Bronchial epithelial cell (primary cell): ENCODE measurements around the gene RAB28. TPM values are rescaled to one million over a fixed set of nuclear protein-coding genes. Genes with fewer than 3 reads are reported as not detected.

Experiments
- DNase-seq: peaks from one replicate; pipeline ENCODE4 v3.0.0-alpha.2; 2010; ENCODE audit warnings: low read depth
- FAIRE-seq: peaks from 2 replicates; lab custom pipeline; 2011; peaks lifted over from hg19 to GRCh38; lab: Jason Lieb, UNC
- H3K27me3 ChIP-seq: 2 replicates; pipeline ENCODE4 v1.5.1; 2011; ENCODE audit warnings: low read length; ENCODE audit not compliant: control insufficient read depth, insufficient read depth
- H3K36me3 ChIP-seq: 2 replicates; pipeline ENCODE4 v1.5.1; 2011; ENCODE audit warnings: low read length; ENCODE audit not compliant: control insufficient read depth, insufficient read depth
- H3K4me3 ChIP-seq: 2 replicates; pipeline ENCODE4 v1.5.1; 2011; ENCODE audit warnings: mild to moderate bottlenecking, low read depth, low read length, control low read depth
- total RNA-seq: library from RNA; depleted of rRNA; stranded (reverse); fragments of >200 nt; gene quantifications from 2 replicates; pipeline ENCODE4 v1.2.1, GENCODE V29; 2014
- TF ChIP-seq, protein P1 (sequence below): IDR thresholded peaks from 2 replicates; pipeline ENCODE4 v1.5.1; 2011; ENCODE audit warnings: mild to moderate bottlenecking, moderate library complexity, low read length, control low read depth, inconsistent platforms; ENCODE audit not compliant: insufficient read depth, severe bottlenecking

RAB28 gene
- total RNA-seq, 1 donor from 2014 or later = 14.0 TPM

DNA sequence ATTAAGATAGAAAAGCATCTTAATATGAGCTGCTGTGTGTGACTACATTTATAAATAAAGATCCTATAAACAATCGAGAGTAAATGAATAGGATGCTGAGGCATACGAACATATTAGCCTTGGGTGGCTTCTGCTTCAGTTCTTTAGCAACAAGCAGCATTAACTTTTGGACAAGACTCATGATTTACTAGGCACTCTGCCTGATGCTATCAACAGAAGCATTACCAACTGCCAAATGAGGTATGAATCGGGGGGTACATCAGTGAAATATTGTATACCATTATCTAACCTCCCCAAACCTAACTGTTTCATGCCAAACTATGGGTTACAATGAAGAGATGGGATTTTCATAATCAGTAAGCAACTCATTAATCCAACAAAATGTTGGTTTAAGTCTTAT lies 113.1 kb downstream of the RAB28 start:
- TF ChIP-seq, protein P1, sequence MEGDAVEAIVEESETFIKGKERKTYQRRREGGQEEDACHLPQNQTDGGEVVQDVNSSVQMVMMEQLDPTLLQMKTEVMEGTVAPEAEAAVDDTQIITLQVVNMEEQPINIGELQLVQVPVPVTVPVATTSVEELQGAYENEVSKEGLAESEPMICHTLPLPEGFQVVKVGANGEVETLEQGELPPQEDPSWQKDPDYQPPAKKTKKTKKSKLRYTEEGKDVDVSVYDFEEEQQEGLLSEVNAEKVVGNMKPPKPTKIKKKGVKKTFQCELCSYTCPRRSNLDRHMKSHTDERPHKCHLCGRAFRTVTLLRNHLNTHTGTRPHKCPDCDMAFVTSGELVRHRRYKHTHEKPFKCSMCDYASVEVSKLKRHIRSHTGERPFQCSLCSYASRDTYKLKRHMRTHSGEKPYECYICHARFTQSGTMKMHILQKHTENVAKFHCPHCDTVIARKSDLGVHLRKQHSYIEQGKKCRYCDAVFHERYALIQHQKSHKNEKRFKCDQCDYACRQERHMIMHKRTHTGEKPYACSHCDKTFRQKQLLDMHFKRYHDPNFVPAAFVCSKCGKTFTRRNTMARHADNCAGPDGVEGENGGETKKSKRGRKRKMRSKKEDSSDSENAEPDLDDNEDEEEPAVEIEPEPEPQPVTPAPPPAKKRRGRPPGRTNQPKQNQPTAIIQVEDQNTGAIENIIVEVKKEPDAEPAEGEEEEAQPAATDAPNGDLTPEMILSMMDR = no peak
- no peak for FAIRE-seq
- Histone ChIP-seq H3K4me3 (no peak overlapping the region), H3K27me3 (no peaks in the 10 kb centered on the region), H3K36me3 (no peaks in the 10 kb centered on the region)
- DNase-seq = no peak

DNA sequence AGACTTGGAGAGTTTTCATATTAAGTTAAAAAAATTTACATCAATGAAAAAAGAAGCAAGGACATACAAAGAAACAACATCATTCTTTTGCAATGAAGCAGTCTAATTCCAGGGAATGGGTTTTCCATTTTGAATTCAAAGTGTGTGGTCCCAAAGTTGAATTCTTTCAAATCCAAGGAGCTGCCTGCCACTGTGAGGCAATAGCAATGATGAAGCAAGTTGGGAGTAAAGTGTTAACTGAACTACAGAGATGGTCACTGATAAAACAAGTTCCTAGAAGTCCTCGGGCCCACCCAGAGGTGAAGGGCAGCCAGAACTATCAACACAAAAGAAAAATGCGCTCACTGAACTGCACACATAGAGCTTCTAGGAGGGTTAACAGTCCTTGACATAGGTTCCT lies 115.9 kb downstream of the RAB28 start:
- Histone ChIP-seq H3K4me3 (no peak overlapping the region), H3K27me3 (no peaks in the 10 kb centered on the region), H3K36me3 (no peaks in the 10 kb centered on the region)
- TF ChIP-seq, protein P1 = no peak
- DNase-seq = no peak
- FAIRE-seq = no peak

DNA sequence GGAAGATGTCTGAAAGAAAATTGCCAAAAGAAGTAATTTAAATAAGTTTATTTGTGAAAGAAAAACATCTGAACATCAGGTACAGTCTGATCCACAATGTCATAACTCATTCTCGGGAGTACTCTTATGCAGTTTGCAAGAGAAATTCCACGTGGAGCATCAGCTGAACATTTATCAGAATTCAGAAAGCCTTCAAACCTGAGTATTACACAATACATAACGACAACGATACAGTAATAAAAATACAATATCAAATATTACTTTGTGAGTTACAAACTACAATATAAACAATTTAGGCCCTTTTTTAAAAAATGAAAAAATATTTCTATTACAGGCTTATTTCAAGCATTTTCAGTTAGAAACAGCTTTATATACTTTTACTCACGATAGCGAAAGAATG lies 116.4 kb downstream of the RAB28 start:
- H3K4me3 ChIP-seq = no peak overlapping the region
- TF ChIP-seq, protein P1 = no peak
- H3K36me3 ChIP-seq = no peaks in the 10 kb centered on the region
- no peak for DNase-seq
- no peaks in the 10 kb centered on the region for H3K27me3 ChIP-seq
- FAIRE-seq = no peak

DNA sequence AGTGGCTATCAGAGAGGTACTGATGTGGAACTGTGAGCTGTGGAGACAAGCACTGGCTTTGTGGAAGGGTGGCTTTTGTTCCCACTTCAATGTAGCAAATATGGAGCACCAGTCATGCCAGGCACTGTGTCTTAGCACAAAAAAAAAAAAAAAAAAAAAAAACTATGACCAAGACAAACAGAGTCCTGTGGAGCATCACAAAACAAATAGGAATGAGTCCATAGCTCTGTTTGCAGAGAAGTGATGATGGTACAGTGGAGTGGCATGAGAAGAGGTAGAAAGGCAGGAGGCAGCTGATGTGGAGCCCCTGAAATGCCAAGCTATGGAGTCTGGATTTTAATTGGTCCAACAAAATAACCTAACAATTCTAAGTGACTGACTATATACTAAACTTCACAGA lies 116.9 kb downstream of the RAB28 start:
- TF ChIP-seq, protein P1 = no peak
- DNase-seq (no peak), FAIRE-seq (no peak)
- Histone ChIP-seq H3K27me3 (no peaks in the 10 kb centered on the region), H3K36me3 (no peaks in the 10 kb centered on the region), H3K4me3 (no peak overlapping the region)

DNA sequence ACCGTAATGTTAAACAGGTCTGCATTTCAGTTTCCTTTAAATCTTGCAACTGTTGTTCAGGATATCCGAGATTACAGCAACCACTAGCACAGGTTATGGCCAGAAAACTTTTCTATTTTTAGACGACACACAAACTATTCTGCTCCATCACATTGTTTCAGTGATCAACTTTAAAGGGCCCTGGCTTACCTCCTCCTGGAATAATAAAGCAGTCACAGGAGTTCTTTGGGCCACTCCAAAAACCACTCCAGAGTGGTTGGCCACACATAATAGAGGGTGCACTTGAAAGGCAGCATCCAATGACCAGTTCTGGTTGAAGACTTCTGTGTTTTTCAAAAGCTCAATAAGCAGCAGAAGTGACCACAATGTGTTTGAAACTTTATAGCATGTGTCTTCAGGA lies 118.9 kb downstream of the RAB28 start:
- no peak overlapping the region for H3K4me3 ChIP-seq
- TF ChIP-seq, protein P1 = no peak
- H3K27me3 ChIP-seq = no peaks in the 10 kb centered on the region
- DNase-seq (no peak), FAIRE-seq (no peak)
- H3K36me3 ChIP-seq = no peaks in the 10 kb centered on the region

DNA sequence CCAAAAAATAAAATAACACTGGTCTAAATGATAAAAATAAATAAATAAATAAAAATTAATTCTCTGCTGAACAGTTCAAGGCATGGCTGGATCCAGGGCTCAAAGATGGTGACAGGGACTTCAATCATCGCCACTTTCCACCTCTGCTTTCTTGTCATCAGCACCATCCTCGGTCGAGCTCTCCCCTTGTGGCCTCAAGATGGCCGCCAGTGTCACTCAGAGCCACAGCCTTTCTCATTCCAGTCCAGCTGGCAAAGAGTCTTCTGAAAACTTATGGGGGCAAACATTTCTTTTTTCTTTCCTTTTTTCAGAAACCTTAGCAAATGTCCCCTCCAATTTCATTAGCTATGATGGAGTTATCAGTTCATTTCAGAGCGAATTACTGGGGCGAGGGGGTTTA lies 119.5 kb downstream of the RAB28 start:
- TF ChIP-seq, protein P1 = no peak
- DNase-seq (no peak), FAIRE-seq (no peak)
- H3K4me3 ChIP-seq = no peak overlapping the region
- H3K27me3 ChIP-seq = no peaks in the 10 kb centered on the region
- H3K36me3 ChIP-seq = no peaks in the 10 kb centered on the region
